Heart left ventricle (tissue), 16 donors: ENCODE data around the gene NOTUM. TPM values are rescaled to one million over a fixed set of nuclear protein-coding genes. Genes with fewer than 3 reads are reported as not detected.

Experiments used
- ATAC-seq, 4 donors: fragments of 200-7000 bp; cut with Tn5 transposase; one replicate each; pipeline ENCODE4 v1.9.1; 2020 to 2022; ENCODE audit warnings: moderate library complexity in 4 of 4, mild to moderate bottlenecking in 3 of 4, moderate number of reproducible peaks in 1 of 4
- DNase-seq, 5 donors: peaks; one replicate each; pipeline ENCODE4 v3.0.0-alpha.2; 2020
- H3K27ac ChIP-seq, 12 donors: fragments of 200-600 bp; sonication (generic) in 4 of 12; one replicate each; pipeline versions ENCODE4 v1.5.0 to v1.8.0; 2016 to 2022; ENCODE audit warnings: mild to moderate bottlenecking in 2 of 12
- H3K27me3 ChIP-seq, 9 donors: fragments of 200-600 bp; sonication (generic) in 2 of 9; one replicate each; pipeline versions ENCODE4 v1.5.1 to v1.8.0; 2016 to 2022; ENCODE audit warnings: mild to moderate bottlenecking in 3 of 9
- H3K36me3 ChIP-seq, 9 donors: fragments of 200-600 bp; sonication (generic) in 2 of 9; one replicate each; pipeline versions ENCODE4 v1.5.0 to v1.8.0; 2018 to 2022; ENCODE audit warnings: mild to moderate bottlenecking in 2 of 9
- H3K4me1 ChIP-seq, 12 donors: fragments of 200-600 bp; sonication (generic) in 4 of 12; one replicate each; pipeline versions ENCODE4 v1.5.0 to v1.8.0; 2016 to 2022; ENCODE audit warnings: mild to moderate bottlenecking in 3 of 12
- H3K4me3 ChIP-seq, 12 donors: fragments of 200-600 bp; sonication (generic) in 4 of 12; one replicate each; pipeline versions ENCODE4 v1.5.0 to v1.8.0; 2017 to 2022; ENCODE audit warnings: mild to moderate bottlenecking in 9 of 12, moderate library complexity in 4 of 12
- H3K9me3 ChIP-seq, 12 donors: fragments of 200-600 bp; sonication (generic) in 4 of 12; one replicate each; pipeline versions ENCODE4 v1.5.0 to v1.8.0; 2016 to 2022; ENCODE audit warnings: mild to moderate bottlenecking in 1 of 12
- CTCF ChIP-seq, 12 donors: fragments of 200-600 bp; sonication (generic) in 4 of 12; IDR thresholded peaks; one replicate each; pipeline versions ENCODE4 v1.5.0 to v1.8.0; 2018 to 2022; ENCODE audit warnings: antibody characterized with exemption in 12 of 12, mild to moderate bottlenecking in 5 of 12
- POLR2A ChIP-seq, 2 donors: fragments of 450-650 bp; IDR thresholded peaks; one replicate each; pipeline ENCODE4 v1.6.1; 2017; ENCODE audit warnings: antibody characterized with exemption in 2 of 2, mild to moderate bottlenecking in 2 of 2, moderate library complexity in 2 of 2
- WGBS, 4 donors: extraction: QIAGEN DNeasy Blood & Tissue Kit in 2 of 4; methylation state at CpG; one replicate each; pipeline versions ENCODE4 v1.1.5 to v1.1.7; 2013 to 2018; 5-methylcytosine and 5-hydroxymethylcytosine counted together
- intact Hi-C, 10 donors: fragments of 100-400 bp; cut with DNase I; formaldehyde crosslinking; loops; one replicate each; pipeline versions ENCODE4 v1.11.1 to v1.14.2; 2022
- polyA plus RNA-seq, 2 donors: library from polyadenylated mRNA; stranded (reverse); fragments of 200-250 nt; gene quantifications; one replicate each; pipeline ENCODE4 v1.2.3, GENCODE V29; 2013
- total RNA-seq, 9 donors: library from RNA; depleted of rRNA in 2 of 9; stranded (reverse); fragments of >200 nt in 2 of 9; fragmentation: NEBNext Ultra II Directional in 3 of 9; extraction: Animal tissue kit (Norgen Biotek cat#: 25700) in 3 of 9; gene quantifications; one replicate each; pipeline versions ENCODE4 v1.1.0 to v1.2.4, GENCODE V29; 2016 to 2023
- donor health status: ischemic (EF 13 %, LVEDD 7.1; RV severe dilation, severe dysfunction).
- donor health status: healthy with polysubstance abuse.
- donor health status: DM: no; HTN: yes; CAD: no.
- donor health status: DM: no; HTN: no; CAD: no.
- donor health status: ischemic (EF 25% LVEDD 6.9; RV normal size, moderate dysfunction).
- donor health status: ischemic (EF 25% LVEDD 5.7; RV mildly dilated, moderate dysfunction).
- donor health status: healthy.
- donor health status: DM: yes; HTN: yes; CAD: no.
- donor health status: ischemic (EF 35%, LVEDD 5.7; RV mildly dilated, moderate dysfunction).
- donor health status: nonischemic (EF 11% LVEDD 7.7; RV severe dilation, severe dysfunction).
- donor health status: DM: yes; HTN: yes; CAD: no.
- donor health status: PGD.
- donor health status: ischemic (EF 29% LVEDD 5.4; RV normal size, mild dysfunction).
- donor health status: nonischemic (EF 23%, LVEDD 6.1; RV moderate dilation, normal function).

Gene NOTUM
- total and polyA plus RNA-seq, 11 donors: 0.25 to 1.6 (median 0.56) TPM; not detected in 3

- TF ChIP-seq CTCF (IDR thresholded peaks at IDR 0.05) (no peak), POLR2A (IDR thresholded peaks at IDR 0.05) (no peak)
- no peaks in the 10 kb centered on the region for H3K9me3 ChIP-seq
- DNase-seq: peak in 4 of 5 donors; percentile 72 to 85 (median 76)
- H3K36me3 ChIP-seq: no peaks in the 10 kb centered on the region
- ATAC-seq: peak; percentile 74 to 89 (median 80)
- H3K4me3 ChIP-seq: peak overlapping the region in 11 of 12 donors; percentile 27 to 60 (median 47)
- intact Hi-C loops: no loop called here
- 30 to 34% (median 32%) methylated on average over 28 to 30 of the region's 30 CpGs for WGBS, 4 donors
- H3K4me1 ChIP-seq: peaks cover 0 to 47% (median 26%) of the 10 kb centered on the region in 12 donors
- peak overlapping the region in 11 of 12 donors; percentile 12 to 92 (median 77) for H3K27ac ChIP-seq
- H3K27me3 ChIP-seq: peaks cover 0 to 11% (median 0%) of the 10 kb centered on the region in 9 donors
Observed at GRCh38 chr17:81941484-81942166, 19.4 kb downstream of the NOTUM start.

DNA sequence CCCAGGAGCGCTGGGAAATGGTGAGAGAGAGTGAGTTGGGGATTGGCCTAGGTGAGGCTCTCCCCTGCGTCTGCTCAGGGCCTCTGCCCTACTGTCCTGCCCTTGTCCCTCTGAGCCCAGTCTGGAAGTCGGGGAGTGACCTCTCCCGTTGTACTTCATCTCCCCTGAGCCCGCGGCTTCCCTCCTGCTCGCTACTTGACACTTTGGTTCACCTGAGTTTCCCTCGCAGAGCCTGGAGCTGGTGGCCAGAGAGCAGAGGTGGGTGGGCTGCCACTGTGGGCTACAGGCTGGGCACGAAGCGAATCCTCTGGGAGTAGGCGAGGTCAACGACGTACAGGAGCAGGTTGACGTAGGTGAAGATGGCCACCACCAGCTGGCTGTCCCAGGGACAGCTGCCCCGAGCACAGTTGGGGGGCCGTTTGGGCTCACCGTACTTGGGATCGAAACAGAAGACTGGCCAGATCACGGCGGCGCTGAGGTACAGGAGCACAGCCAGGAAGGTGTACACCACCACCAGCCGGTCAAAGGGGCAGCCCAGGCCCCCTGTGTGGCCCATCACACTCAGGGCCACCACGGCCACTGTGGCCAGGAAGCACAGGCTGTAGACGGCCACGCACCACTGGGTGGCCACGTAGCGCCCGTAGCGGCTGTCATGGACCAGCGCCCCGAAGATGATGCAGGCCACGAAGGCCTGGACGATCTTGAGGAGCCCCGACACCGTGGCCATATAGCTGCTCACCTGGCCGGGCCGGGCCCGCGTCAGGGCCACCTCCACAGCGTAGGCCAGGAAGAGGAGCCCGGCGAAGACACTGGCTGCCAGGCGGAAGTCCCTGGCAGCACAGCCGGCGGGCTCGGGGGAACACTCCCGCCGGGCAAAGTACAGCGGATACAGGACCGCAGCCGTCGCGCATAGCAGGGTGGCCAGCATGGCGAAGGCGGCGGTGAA lies 20.2 kb downstream of the NOTUM start:
- 85 to 90% (median 87%) methylated on average over 41 to 56 of the region's 56 CpGs for WGBS, 4 donors
- H3K4me3 ChIP-seq: peak overlapping the region in 5 of 12 donors; percentile 10 to 55 (median 28)
- no peaks in the 10 kb centered on the region for H3K9me3 ChIP-seq
- intact Hi-C loops: no loop called here
- no peaks in the 10 kb centered on the region for H3K36me3 ChIP-seq
- H3K27ac ChIP-seq: peak overlapping the region in 11 of 12 donors; percentile 27 to 92 (median 77)
- TF ChIP-seq CTCF (IDR thresholded peaks at IDR 0.05) (no peak), POLR2A (IDR thresholded peaks at IDR 0.05) (no peak)
- ATAC-seq (peak in 1 of 4 donors; percentile 1), DNase-seq (peak in 2 of 5 donors; percentile 5 to 27)
- peaks cover 0 to 50% (median 27%) of the 10 kb centered on the region in 12 donors for H3K4me1 ChIP-seq
- H3K27me3 ChIP-seq: peaks cover 0 to 11% (median 0%) of the 10 kb centered on the region in 9 donors

GRCh38 chr17:81939881-81940385 lies 21.1 kb downstream of the NOTUM start:
- peaks cover 0 to 50% (median 27%) of the 10 kb centered on the region in 12 donors for H3K4me1 ChIP-seq
- ATAC-seq: peak; percentile 9 to 55 (median 28)
- H3K27me3 ChIP-seq: peaks cover 0 to 10% (median 0%) of the 10 kb centered on the region in 9 donors
- 37 to 52% (median 44%) methylated on average over 7 to 21 of the region's 21 CpGs for WGBS, 4 donors
- no peaks in the 10 kb centered on the region for H3K36me3 ChIP-seq
- peak overlapping the region in 6 of 12 donors; percentile 6 to 28 (median 17) for H3K4me3 ChIP-seq
- TF ChIP-seq POLR2A (IDR thresholded peaks at IDR 0.05) (no peak), CTCF (IDR thresholded peaks at IDR 0.05) (no peak)
- intact Hi-C loops: no loop called here
- no peaks in the 10 kb centered on the region for H3K9me3 ChIP-seq
- H3K27ac ChIP-seq: peak overlapping the region in 10 of 12 donors; percentile 27 to 92 (median 77)
- peak; percentile 67 to 86 (median 74) for DNase-seq
